Fibroblast of skin of right quadriceps (primary cell): ENCODE results near the gene NLRP13.
"Not testable (repeated sequence)": the region's sequence is repeated elsewhere in the genome, so short reads cannot be mapped to it uniquely, and the experiment has no call there.

Source experiments
- DNase-seq: peaks from one replicate; pipeline ENCODE4 v3.0.0-alpha.2; 2013

NLRP13 gene, protein sequence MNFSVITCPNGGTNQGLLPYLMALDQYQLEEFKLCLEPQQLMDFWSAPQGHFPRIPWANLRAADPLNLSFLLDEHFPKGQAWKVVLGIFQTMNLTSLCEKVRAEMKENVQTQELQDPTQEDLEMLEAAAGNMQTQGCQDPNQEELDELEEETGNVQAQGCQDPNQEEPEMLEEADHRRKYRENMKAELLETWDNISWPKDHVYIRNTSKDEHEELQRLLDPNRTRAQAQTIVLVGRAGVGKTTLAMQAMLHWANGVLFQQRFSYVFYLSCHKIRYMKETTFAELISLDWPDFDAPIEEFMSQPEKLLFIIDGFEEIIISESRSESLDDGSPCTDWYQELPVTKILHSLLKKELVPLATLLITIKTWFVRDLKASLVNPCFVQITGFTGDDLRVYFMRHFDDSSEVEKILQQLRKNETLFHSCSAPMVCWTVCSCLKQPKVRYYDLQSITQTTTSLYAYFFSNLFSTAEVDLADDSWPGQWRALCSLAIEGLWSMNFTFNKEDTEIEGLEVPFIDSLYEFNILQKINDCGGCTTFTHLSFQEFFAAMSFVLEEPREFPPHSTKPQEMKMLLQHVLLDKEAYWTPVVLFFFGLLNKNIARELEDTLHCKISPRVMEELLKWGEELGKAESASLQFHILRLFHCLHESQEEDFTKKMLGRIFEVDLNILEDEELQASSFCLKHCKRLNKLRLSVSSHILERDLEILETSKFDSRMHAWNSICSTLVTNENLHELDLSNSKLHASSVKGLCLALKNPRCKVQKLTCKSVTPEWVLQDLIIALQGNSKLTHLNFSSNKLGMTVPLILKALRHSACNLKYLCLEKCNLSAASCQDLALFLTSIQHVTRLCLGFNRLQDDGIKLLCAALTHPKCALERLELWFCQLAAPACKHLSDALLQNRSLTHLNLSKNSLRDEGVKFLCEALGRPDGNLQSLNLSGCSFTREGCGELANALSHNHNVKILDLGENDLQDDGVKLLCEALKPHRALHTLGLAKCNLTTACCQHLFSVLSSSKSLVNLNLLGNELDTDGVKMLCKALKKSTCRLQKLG

DNA sequence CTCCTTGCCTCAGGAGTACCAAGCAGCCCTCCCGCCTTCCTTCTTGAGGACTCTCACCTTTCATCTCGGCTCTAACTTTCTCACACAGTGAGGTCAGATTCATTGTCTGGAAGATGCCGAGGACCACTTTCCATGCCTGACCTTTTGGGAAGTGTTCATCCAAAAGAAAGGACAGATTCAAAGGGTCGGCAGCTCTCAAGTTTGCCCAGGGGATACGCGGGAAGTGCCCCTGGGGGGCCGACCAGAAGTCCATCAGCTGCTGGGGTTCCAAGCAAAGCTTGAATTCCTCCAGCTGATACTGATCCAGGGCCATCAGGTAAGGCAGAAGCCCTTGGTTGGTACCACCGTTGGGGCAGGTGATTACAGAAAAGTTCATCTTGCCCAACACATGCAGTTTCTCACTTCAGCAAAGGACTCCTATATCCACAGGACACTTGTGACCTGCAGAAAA is at the start of gene NLRP13:
Gene NLRP13, minus strand, starts transcription at position 401 of the 451 bp plus-strand sequence. Its CDS starts 25 bp downstream, at position 376.
- no peak for DNase-seq

DNA sequence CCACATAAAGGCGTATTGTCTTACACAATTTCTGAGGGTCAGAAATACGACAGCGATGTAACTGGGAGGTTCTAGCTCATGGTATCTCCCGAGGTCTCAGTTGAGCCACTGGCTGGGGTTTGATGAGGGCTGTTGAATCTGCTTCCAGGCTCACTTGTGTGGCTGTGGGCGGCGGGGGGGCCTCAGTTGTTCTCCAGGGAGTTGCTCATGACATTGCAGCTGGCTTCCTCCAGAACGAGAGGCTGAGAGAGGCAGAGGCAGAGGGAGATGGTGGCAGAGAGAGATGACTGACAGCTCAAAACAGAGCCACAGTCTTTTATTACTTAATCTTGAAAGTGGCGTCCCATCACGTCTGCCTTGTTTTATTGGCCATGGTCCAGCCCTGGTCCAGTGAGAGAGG is 48.3 kb upstream of the NLRP13 start:
- DNase-seq = no peak

DNA sequence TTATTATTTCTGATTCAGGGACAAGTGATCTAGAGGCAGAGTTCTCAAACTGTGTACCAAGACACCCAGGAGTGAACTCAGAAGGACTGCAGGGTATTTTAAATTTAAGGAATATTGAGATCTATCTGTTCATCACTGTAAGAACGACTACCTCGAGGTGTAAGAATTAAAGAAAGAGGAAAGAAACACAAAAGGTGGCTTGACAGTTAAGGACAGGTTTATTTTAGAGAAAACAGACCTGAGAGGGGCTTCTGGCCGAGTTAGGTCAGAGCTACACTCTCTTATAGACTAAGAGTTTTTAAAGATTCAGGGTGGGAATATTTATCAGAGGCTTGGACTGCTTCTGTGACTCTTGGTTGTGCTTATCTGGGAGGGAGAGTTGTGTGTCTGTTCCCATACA is 41.8 kb upstream of the NLRP13 start:
- no peak for DNase-seq

DNA sequence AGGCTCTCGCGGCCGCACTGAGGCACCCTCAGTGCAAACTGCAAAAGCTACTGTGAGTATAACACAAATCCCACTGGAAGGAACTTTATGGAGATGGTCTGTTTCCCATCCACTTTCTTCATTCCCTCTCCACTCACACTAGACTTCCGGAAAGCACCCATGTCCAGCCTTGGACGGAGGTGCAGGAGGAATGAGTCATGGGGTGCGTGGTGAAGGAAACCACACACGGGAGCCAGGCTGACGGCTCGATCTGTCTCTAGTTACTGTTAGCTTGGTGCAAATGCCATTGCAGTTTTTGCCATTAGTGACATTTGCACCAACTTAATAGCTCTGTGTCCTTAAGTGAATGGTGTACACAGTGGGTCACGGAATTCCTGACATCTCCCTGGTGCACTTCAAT is 30.1 kb upstream of the NLRP13 start:
- no peak for DNase-seq

DNA sequence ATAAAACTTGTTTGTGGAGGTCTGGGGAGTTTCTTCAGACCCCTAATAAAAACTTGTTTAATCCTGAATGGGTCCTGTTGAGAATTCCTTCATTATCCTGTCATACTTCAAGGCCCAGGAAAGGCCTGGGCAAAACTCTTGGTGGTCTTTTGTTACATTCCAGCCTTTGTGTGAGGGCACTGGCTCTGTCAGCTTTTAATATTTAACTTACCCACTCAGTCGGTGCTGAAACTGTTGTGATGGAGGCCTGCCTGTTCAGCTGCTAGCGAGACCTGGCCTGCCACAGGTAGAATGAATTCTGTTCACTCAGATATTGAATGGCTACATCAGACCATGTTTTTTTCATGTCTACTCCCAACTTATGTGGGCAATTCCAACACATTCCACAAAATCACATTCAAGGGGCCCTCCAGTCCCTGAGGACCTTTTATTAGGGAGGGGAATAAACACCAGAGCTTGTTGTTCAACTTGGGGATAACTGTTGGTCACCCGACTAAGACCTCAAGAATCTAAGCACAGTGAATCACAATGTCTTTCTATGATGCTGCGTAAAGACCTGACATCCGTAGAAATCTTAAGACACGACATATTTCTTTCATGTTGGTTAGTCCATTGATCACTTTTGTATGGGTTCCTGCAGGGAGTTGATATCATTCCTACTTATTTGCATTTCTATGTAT is 28.0 kb upstream of the NLRP13 start:
- DNase-seq = no peak

DNA sequence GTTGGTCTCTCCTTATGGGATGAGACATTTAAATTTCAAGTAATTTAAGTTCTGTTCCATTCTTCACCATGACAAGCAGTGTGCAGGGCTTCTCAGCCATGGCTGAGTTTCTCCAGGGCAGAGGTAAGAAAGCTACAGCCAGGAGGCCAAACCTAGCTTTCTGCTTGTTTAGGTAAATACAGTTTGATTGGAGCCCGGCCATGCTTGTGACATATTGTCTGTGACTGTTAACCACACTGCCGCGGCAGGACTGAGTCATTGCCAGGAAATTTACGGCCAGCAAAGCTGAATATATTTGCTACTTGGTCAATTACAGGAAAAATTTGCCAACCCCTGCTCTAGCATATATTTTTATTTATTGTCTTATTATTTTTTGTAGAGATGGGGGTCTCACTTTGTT is 26.2 kb upstream of the NLRP13 start:
- no peak for DNase-seq

DNA sequence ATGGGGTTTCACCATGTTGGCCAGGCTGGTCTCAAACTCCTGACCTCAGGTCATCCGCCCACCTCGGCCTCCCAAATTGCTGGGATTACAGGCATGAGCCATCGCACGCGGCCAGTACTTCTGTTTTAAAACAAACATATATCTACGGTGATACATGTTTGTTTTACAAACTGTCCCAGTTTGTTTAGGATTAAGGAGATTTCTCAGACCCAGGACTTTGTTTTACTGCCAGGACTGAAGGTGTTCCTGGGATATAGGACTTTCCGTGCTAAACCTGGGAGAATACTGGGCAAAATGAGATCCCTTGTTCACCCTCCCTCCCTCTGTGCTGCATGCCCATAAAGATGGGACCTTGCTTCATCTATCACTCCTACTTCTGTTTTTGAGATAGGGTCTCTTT is 24.3 kb upstream of the NLRP13 start:
- no peak for DNase-seq

DNA sequence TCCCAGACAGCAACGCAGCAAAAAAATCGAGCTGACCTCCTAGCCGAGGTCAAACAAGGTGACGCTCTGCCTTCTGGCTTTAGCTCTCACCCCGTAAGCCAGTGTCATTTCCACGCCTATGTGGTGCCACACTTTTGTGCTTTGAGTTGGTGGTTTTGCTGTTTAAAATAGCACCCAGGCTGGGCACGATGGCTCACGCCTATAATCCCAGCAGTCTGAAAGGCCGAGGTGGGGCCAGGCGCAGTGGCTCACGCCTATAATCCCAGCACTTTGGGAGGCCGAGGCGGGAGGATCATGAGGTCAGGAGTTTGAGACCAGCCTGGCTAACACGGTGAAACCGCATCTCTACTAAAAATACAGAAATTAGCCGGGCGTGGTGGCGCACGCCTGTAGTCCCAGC is 18.4 kb upstream of the NLRP13 start:
- not testable (repeated sequence) for DNase-seq

DNA sequence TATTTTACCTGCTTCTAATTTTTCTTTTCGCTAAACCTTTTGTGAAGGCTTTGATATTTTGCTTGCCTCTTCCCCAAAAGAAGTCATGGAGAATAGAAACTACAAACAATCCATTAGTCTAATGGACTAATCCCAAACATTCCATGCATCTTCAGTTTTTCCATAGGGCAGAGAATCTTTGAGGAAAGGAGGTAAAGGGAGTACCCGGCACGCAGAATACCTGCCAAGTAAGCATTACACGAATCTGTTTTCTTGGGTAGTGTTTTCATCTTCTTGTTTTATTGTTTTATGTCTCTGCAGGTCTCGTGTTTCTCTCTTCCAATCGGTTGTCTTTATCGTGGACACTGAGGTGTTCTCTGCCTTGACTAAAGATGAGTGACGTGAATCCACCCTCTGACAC is 15.4 kb upstream of the NLRP13 start, which contains the start of gene NLRP8:
Gene NLRP8, plus strand, starts transcription at position 301 of the 400 bp plus-strand sequence.
- DNase-seq = no peak

DNA sequence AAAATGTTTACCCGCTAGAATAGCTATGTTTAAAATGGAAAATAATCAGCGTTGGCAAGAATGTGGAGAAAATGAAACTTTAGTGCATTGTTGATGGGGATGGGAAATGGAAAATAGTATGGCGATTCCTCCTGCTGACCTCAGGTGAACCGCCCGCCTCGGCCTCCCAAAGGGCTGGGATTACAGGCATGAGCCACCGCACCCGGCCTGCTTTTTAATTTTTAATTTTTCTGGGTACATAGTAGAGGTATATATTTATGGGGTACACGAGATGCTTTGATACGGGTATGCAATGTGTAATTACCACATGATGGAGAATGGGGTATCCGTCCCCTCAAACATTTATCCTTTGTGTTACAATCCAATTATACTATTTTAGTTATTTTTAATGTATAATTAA is 8.2 kb upstream of the NLRP13 start:
- DNase-seq = no peak

DNA sequence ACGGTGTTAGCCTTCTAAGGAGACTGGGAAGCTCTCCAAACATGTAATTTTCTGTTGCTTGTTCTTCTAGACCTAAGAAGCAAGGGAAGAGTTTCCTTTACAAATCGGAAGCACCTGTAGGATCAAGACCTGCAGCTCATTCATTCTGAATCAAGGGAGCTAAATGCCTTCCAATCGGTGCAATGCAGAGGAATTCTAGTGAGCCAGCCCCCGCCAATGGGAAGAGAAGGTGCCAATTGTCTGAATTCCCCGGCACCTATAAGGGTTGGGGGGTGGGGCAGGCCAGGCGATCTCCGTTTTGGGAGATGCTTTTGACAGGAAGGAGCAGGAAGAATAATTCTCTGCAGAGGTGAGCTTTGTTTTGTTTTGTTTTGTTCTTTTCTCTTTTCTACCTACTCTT is 7.1 kb upstream of the NLRP13 start:
- no peak for DNase-seq

DNA sequence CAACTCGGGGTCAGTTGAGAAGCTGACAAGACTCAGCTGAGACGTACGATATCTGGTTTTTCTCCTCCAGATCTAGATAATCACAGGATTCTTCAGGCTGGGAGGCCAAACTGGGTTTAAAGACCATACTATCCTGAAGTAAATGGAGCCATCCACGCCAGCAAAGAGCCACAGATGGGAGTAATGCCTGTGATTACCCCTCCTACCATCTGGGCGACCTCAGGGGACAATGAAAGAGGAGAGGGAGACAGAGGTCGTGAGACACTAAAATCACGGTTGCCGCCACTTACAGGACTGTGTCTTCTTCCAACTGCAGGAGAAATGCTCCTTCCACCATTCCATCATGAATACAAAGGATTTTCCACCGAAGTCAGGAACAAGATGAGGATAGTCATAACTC is 3.1 kb upstream of the NLRP13 start:
- no peak for DNase-seq

DNA sequence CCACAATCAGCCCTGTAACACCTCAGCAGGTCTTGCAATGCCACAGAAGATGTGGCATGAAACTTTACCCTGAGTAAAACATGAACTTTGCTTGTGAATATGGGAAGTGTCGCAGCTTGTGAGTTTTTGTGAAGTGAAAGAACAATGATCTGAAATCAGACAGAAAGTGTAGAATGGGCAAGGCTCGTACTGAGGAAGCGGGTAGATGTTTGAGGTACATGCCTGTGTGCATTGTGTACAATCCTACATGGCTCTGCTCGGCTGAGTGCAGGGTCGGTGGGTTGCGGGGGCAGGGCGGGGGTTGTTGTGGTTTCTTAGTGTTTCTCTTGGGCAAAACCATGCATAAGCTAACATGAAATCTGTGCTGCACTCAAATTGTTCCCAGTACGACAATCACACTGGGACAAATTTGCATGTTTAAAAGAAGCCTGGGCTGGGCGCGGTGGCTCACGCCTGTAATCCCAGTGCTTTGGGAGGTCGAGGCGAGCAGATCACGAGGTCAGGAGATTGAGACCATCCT is 1.1 kb downstream of the NLRP13 start:
- no peak for DNase-seq

DNA sequence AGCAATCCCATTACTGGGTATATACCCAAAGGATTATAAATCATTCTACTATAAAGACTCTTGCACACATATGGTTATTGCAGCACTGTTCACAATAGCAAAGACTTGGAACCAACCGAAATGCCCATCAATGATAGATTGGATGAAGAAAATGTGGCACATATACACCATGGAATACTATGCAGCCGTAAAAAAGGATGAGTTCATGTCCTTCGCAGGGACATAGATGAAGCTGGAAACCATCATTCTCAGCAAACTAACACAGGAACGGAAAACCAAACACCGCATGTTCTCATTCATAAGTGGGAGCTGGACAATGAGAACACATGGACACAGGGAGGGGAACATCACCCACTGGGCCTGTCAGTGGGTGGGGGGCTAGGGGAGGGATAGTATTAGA is 2.9 kb downstream of the NLRP13 start:
- DNase-seq = not testable (repeated sequence)

DNA sequence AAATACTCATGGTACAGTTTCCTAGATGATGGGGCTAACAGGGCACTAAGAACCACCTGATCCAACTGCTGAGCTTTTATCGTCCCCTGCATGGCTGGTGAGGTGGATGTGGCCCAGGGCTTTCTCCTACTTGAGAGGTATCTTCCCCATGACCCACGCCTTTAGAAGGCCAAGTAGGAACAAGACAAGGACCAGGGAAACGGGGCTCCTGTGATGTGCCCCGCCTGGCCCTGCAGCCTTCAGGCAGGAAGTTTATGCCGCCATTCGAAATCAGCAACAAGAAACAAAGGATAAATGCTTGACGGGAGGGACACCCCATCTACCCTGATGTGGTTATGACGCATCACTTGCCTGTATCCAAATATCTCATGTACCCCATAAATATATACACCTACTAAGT is 4.1 kb downstream of the NLRP13 start:
- DNase-seq = no peak

DNA sequence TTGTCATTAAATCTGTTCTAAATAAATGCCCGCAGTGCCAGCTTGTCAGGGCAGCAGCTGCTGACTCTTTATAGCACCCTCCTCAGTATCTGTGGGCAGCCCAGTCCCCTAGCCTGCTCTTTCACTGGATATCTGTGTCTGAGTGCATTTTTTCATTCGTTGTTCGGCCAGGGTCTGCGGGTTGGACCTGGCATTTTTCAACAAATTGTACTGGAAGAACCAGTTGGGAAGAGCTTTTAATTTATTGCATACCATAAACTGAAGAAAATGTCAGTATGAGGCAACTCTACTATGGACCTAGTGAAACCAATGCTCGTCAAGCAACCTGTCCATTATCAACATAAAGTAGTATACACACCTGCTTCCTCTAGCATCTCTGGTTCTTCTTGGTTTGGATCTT is 8.6 kb downstream of the NLRP13 start:
- no peak for DNase-seq

DNA sequence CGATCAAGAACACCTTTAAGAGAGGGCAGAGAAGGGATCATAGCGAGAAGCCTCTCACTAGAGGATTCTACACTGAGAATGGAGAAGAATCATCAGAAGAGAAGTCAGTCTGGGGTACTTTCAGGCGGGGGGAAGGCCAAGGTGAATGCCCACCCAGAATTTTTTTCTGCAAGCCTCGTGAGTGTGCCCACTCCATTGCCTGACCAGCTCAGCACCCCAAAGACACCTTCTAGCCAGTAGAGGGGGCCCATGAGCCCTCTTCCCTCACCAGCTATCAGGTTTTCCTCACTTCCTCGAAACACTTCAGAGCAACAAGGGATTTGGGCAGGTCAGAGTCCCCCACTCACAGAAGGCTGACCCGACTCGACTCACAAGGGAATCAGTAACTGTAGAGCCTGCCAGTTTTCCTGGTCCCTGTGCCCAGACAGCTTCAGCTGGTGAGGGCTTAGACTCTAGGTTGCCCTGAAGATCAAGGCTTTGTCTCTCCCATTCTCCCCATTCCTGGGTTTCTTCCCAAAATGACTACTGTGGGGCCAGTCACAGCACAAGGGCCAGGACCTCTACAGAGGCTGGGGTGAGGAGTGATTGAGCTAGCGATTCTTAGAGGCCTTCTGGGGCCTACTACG is 18.4 kb downstream of the NLRP13 start:
- DNase-seq = no peak

DNA sequence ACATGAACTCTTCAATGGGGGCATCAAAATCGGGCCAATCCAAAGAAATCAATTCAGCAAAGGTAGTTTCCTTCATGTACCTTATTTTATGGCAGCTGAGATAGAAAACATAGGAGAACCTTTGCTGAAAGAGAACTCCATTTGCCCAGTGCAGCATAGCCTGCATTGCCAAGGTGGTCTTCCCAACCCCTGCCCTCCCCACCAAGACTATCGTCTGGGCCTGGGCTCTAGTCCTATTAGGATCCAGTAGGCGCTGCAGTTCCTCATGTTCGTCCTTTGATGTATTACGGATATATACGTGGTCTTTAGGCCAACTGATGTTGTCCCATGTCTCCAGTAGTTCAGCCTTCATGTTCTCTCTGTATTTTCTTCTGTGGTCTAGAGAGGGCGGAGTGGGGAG is 19.2 kb downstream of the NLRP13 start:
- DNase-seq = no peak

DNA sequence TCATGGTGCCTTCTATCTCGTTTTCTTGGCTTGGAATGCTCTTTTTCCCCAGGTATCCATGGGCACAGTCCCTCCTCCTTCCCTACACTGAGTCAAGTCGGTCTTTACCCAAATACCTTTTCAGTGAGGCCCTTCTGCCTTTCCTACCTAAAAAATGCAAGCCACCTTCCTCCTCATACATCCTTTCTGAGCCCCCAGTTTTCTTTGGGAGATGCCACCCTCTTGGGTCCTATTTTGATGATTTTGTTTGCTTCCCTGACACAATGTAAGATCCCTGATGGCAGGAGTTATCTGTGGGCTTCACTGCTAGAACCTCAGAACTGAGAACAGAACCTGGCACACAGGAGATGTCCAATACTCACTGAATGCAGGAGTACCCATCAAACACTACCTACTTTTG is 22.3 kb downstream of the NLRP13 start:
- no peak for DNase-seq

DNA sequence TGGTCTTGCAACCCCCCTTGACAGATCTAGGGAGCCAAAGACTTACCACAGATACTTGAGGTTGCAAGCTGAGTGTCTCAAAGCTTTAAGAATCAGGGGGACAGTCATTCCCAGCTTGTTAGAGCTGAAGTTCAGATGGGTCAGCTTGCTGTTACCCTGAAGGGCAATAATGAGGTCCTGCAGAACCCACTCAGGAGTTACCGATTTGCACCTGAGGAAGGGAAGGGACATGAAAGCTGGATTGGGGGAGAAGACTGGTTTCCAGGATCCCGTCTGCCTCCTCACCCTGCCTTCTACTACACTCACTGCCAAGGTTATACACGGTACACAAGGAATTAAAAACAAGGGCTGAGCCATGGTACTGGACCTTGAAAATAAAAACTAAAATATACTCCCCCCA is 24.4 kb downstream of the NLRP13 start:
- no peak for DNase-seq

DNA sequence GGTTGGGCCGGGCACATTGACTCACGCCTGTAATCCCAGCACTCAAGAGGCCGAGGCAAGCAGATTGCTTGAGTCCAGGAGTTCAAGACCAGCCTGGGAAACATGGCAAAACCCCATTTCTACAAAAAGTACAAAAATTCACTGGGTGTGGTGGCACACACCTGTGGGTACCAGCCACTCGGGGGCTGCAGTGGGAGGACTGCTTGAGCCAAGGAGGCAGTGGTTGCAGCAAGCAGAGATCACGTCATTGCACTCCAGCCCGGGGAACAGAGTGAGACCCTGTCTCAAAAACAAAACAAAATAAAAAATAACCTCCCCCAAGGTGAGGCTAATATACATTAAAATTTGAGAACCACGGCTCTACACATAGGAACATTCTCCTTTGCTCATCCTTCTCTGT is 24.9 kb downstream of the NLRP13 start:
- no peak for DNase-seq

DNA sequence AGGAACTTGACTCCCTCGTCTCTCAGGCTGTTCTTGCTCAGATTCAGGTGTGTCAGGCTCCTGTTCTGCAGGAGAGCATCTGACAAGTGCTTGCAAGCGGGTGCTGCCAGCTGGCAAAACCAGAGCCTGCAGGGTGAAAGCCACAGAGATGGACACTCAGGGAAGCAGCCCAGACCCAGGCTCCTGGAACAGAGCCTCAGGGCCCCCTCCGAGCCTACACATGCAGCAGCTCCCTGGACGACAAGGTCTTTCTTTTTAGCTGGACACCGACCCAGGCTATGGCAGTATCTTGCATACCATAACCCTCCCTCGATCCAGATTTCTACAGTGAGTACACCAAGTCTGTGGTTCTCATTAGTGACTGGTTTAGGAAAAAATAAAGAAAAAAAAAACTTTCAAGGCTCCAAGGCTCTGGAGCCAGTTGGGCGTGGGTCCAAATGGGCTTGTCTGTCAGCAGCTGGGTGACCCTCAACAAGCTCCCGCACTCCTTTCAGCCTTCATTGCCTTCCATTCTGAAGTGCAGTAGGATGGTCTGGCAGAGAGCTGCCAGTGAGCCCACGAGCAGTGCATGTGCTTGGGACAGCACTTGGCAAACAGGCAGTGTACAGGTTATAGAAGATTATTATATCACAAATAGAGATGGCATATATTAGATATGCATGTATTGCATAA is 29.9 kb downstream of the NLRP13 start:
- DNase-seq = no peak
